ENCODE results near the gene CRLF1.

CRLF1 gene

GRCh38 chr19:18636183-18636968 lies 29.8 kb upstream of the CRLF1 start:
- peak; percentile 95 to 98 for DNase-seq

GRCh38 chr19:18635831-18636182 lies 29.2 kb upstream of the CRLF1 start:
- DNase-seq, result no peak

DNA sequence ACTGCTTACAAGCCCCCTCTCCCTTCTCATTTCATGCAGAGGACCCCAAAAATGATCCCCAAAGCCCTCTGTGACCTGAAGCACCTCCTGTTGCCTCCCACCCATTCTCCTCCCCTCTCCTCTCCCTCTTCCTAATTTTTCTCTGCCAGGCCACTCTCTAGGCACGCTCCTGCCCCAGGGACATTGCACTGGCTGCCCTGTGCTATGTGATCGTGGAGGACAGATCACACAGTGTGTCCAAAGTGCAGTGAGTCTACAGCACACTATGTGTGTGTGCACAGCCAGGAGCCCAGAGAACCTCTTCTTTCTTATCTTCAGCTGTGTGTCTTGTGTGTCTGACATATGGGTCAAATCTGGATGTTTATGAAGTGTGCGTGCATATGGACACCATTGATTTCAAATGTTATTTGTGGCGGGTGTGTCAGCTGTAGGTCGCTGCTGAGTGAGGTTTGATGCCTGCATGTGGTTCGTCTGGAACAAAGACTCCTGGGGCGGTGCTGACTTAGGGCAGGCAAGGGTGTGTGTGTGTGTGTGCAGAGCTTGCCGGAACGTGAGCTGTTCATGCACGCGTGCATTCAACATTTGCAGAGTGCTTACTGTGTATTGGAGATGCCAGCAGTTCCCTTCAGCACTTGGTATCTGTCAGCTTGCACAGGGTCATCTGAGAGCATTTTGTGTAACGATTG lies 28.2 kb upstream of the CRLF1 start:
- no peak for DNase-seq

GRCh38 chr19:18633321-18633720 lies 26.7 kb upstream of the CRLF1 start:
- no peak for DNase-seq

DNA sequence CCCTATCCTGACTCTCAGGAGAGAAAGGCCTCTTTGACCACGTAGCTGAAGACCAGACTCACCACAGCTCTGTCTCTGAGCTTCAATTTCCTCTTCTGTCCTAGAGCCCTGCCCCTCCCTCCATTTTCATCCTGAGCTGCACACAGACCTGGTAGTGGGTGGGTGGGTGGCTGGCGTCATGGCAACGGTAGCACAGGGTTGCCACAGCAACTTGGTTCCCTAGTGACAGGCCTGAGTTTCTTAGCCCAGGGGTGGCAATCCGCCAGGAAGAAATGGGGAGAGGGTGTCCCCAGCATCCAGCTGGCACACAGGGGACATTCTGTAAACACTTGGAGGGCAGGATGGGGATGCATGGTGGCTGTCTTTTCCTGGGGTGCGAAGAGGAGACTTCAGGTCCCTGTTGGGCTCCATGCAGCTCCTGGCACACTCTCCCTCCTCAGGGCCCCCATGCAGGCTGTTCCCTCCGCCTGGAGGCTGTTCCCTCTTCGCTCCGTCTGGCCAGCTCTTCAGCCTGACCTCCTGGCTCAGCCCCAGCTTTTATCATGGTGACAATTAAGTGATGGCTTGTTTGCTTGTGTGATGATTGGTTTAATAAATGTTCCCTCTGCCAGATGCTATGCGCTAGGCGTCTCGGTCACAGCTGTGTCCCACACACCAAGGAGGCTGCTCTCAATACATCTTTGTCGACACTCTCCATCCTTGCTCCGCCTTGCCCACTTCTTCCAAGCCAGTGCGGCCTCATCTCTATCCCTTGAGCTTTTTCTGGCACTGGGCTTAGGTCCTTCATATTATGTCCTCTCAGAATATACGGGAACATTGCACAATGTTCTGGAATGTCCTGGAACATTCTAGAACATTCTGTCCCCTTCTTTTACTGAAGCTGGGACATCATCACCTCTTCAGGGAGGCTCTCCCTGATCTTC lies 22.8 kb upstream of the CRLF1 start:
- DNase-seq, result no peak

- no peak for DNase-seq
These were observed 20.3 kb upstream of the CRLF1 start for GRCh38 chr19:18626906-18627305.

GRCh38 chr19:18620902-18621301 lies 14.3 kb upstream of the CRLF1 start:
- DNase-seq, result no peak

- DNase-seq, result no peak
These were observed 13.7 kb upstream of the CRLF1 start for GRCh38 chr19:18620311-18620710.

- DNase-seq, result no peak
These were observed 11.6 kb upstream of the CRLF1 start for GRCh38 chr19:18618236-18618635.

DNA sequence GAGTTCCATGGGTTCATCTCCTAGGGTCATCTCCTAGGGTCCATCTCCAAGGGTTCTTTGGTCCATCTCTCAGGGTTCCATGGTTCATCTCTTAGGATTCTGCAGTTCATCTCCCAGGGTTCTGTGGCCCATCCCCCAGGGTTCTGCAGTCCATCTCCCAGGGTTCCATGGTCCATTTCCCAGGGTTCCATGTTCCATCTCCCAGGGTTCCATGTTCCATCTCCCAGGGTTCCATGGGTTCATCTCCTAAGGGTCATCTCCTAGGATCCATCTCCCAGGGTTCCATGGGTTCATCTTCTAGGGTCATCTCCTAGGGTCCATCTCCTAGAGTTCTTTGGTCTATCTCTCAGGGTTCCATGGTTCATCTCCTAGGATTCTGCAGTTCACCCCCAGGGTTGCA lies 11.0 kb upstream of the CRLF1 start:
- no peak for DNase-seq

DNA sequence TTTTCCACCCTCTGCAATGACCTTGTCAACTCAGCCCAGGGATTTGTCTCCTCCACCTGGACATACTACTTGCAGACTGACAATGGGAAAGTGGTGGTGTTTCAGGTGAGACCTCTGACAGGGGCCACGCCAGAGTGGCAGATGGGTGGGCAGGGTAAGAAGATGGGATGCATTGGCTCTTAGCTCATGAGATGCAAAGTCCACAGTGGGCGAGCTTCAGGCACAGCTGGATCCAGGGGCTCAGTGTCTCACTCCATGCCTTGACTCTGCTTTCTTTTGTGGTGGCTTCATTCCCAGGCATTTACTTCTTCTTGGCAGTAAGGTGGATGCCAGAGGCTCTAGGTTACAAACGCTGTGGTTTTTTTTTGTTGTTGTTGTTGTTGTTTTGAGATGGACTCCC lies 9.4 kb upstream of the CRLF1 start:
- no peak for DNase-seq

DNA sequence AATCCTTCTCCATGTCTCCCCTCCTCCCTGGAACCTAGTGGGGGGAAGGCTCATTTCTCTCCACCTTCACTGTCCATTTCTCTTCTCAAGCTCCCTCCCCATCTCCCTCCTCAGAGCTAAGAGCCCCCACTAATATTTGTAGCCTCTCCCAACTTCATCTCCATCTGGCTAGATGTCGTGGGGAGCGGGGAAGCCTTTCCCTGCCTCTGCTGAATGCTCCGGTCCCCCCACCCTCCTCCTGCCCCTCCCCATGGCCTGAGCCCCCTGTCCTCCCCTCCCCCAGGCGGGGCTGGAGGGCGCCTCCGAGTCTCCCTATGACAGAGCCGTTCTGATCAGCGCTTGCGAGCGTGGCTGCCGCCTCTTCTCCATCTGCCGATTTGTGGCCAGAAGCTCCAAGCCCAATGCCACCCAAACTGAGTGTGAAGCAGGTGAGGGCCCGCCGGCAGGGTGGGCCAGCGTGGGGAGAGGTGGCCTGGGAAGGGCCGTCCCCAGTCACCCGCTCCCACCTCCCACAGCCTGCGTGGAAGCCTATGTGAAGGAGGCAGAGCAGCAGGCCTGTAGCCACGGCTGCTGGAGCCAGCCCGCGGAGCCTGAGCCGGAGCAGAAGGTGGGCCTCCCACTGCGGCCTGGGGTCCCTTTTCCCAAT lies 7.1 kb upstream of the CRLF1 start:
- DNase-seq, result no peak

DNA sequence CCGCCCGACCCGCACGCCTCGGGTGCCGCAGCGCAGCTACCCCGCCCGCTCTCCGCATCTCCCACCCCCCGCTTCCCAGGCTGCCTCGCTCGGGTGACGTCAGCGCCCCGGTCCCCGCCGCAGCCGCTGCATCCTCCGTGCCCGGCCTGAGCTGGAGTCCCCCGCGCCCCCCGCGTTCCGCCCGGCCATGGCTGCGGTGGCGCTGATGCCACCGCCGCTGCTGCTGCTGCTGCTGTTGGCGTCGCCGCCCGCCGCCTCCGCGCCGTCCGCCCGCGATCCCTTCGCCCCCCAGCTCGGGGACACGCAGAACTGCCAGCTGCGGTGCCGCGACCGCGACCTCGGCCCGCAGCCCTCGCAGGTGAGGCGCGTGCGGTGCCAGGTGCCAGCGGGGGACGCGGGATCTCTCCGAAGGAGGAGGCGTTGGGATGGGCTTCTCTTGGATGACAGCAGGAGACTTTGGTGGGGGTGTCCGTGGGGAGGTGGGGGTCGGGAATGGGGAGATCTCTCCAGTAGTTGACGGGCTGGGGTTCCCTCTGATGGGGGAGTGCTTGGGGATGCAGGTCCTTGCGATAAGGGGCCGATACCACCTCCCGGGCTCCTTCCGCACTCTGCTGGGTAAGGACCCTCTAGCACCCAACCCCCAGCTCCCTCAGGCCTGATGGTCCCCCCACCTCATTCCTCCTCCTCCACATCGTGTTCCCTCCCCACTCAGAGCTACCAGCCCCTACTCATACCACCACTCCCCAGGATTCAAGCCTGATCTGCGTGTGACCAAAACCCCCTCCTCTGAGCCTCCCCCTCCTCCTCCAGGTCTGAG lies 6.4 kb upstream of the CRLF1 start, which contains the start of gene TMEM59L:
Gene TMEM59L, plus strand, starts transcription at position 99 of the 817 bp plus-strand sequence. Its CDS starts 89 bp downstream, at position 188.
- peak in 1 of 2 experiments; percentile 54 for DNase-seq

DNA sequence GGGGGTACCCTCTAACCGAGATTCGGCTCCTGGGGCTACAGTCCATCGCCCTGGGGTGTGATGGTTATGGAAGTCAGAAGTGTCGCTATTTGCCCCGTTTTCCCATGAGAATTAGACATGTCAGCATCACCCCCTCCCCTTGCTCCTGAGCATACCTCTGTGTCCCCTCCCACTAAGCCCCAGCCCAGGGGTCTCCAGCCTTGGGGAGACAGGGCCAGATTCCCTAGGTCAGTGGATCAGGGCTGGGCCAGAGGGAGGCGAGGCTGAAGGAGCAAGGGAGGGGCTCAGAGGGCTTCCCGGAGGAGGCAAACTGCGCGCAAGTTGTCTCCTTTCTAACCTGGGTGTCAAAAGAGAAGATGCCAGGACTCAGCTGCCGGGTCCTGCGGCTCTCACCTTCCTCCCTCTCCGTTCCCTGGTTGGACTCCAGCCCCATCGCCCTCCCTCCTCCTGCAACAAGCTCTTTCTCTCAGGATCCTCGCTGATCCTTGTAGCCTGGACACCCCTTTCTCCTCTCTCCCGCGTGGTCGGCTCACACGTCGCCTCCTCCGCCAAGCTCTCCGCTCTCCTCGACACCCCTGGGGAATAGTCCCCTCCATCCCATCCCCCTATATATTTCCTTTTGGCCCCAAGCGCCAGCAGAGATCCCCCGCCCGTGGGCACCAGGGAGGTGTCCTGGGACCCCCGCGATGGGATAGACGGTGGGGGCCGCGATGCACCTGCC lies 5.6 kb upstream of the CRLF1 start:
- no peak for DNase-seq

DNA sequence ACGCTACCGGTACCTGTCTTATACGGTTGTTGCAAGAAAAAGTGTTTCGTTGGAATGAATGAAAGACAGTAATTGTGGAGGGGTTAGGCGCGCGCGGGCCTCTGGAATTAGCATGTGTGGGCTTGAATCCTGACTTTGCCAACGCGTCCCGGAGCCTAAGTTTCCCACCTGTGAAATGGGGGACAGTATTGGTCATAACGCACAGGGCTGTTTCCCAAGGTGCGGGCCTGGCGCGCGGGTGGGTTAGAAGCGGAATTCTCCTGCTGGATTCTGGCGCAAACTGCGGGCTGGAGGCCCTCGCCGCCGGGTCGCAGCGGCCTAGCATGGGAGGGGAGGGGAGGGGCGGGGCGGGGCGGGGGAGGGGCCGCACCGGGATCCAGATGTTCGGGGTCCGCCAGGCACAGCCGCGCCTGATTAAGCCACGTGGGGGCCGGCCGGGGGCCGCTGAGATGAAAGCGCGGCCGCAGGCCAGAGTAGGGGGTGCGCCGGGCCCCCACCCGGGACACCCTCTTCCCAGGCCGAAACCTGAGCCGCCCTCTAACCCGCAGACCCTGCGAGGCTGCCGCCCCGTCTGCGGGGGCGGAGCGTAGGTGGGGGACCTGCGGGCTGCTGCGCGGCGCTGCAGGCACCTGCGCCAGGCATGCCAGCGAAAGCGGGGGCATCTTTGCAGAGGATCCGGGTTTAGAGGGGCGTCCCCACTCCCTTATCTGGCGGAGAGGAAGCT lies 4.9 kb upstream of the CRLF1 start:
- no peak for DNase-seq

DNA sequence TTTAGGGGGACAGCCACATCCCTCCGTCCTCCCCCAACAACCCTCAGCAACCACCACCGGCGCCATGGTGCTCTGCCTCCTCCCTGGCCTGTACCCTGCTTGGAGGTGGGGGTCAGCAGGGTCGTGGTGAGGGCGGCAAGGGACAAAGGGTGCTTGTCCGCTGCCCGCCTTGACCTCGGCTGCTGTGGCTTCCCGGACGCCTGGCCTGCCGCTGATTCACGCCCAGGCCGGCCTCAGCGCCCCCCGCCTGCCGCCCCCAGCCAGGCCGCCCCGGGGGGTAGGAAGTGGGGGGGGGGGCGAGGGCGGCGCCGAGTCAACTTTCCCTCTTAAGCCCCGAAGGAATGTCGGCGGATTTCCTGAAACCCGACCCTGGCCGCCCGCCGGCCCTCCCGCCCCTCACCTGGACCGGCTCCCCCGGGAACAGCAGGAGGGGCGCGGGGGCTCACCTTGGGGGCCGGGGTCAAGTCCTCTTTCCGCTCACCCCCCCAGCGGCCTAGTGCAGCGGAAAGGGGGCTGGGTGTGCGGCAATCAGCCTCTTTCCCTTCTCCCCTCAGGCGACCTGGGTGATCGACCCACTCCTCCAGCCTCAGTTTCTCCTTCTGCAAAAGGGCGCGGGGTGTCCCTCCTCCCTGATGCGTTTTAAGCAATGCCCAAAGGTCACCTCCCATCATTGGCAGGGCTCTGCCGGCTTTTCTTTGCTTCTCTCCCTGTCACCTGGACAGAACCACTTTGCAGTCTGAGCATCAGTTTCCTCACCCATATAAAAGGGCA lies 4.1 kb upstream of the CRLF1 start:
- DNase-seq, result no peak

DNA sequence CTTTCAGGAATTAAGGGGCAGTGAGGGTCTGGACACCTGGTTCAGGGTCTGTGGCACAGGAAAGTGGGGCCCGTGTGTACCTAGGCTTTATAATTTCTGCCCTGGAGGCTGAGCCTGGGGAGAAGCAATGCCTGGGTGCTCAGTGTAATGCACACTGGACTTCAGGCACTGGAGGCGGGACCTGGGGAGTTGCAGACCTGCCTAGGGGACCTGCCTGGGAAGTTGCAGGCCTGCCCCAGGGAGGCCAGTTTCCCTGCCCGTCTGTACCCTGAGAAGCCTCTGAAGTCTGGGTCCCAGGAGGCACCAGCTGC lies 3.6 kb upstream of the CRLF1 start:
- no peak for DNase-seq

DNA sequence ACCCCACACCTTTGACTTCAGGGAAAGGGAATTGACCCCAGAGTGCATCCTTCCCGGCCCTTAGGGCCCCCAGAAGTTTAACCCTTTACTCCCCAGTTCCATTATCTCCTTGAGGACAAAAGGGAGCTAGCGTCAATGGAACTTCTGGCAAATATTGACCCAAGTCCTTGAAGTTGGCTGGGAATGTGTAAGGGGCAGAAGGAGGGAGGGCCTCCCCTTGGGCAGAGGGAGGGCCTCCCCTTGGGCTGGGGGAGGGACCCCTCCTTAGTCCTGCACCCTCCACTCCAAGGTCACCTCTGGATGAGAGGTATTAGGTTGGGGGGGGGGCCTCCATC lies 3.1 kb upstream of the CRLF1 start:
- DNase-seq, result no peak

GRCh38 chr19:18608805-18609716 lies 2.5 kb upstream of the CRLF1 start:
- DNase-seq, result no peak
